MM.1S (cell line): ENCODE data around the gene DENND1A.

Experiments used
- DNase-seq: peaks from one replicate; pipeline ENCODE4 v3.0.0-alpha.2; 2015
- H2AFZ ChIP-seq: fragments of 300-600 bp; sonication (generic); 2 replicates; pipeline ENCODE4 v1.6.0; 2016; ENCODE audit warnings: antibody characterized with exemption, low read length
- H3F3A ChIP-seq: fragments of 300-600 bp; sonication (generic); 2 replicates; pipeline ENCODE4 v1.6.1; 2016; ENCODE audit warnings: mild to moderate bottlenecking, antibody characterized with exemption, low read length, moderate library complexity, mixed read lengths; ENCODE audit not compliant: insufficient read depth
- H3K27ac ChIP-seq: fragments of 300-600 bp; sonication (generic); 2 replicates; pipeline ENCODE4 v1.5.1; 2016; ENCODE audit warnings: mild to moderate bottlenecking, low read length
- H3K27me3 ChIP-seq: fragments of 300-600 bp; sonication (generic); replicated peaks from 2 replicates; pipeline ENCODE4 v1.6.0; 2016; ENCODE audit warnings: low read length; ENCODE audit not compliant: insufficient read depth
- H3K36me3 ChIP-seq: fragments of 300-600 bp; sonication (generic); replicated peaks from 2 replicates; pipeline ENCODE4 v1.6.1; 2016; ENCODE audit warnings: mild to moderate bottlenecking, low read length, mixed read lengths; ENCODE audit not compliant: insufficient read depth
- H3K4me1 ChIP-seq: fragments of 300-600 bp; sonication (generic); 2 replicates; pipeline ENCODE4 v1.6.1; 2016; ENCODE audit warnings: low read length, mixed read lengths
- H3K4me2 ChIP-seq: fragments of 300-600 bp; sonication (generic); 2 replicates; pipeline ENCODE4 v1.6.0; 2016; ENCODE audit warnings: low read depth, low read length
- H3K4me3 ChIP-seq: fragments of 300-600 bp; sonication (generic); 2 replicates; pipeline ENCODE4 v1.5.1; 2016; ENCODE audit warnings: low read length, mixed read lengths
- H3K79me2 ChIP-seq: fragments of 300-600 bp; sonication (generic); 2 replicates; pipeline ENCODE4 v1.6.1; 2016; ENCODE audit warnings: mixed run types, low read length, mixed read lengths
- H3K9ac ChIP-seq: fragments of 300-600 bp; sonication (generic); 2 replicates; pipeline ENCODE4 v1.6.1; 2016; ENCODE audit warnings: low read length, mixed read lengths
- H3K9me2 ChIP-seq: fragments of 300-600 bp; sonication (generic); replicated peaks from 2 replicates; pipeline ENCODE4 v1.6.1; 2016; ENCODE audit warnings: mild to moderate bottlenecking, low read length, mixed read lengths; ENCODE audit not compliant: insufficient read depth
- H3K9me3 ChIP-seq: fragments of 300-600 bp; sonication (generic); replicated peaks from 2 replicates; pipeline ENCODE4 v1.6.1; 2016; ENCODE audit warnings: mild to moderate bottlenecking, low read length, mixed read lengths; ENCODE audit not compliant: insufficient read depth
- H4K20me1 ChIP-seq: fragments of 300-600 bp; sonication (generic); 2 replicates; pipeline ENCODE4 v1.6.1; 2016; ENCODE audit warnings: mild to moderate bottlenecking, low read length, moderate library complexity, mixed read lengths; ENCODE audit not compliant: insufficient read depth
- CTCF ChIP-seq: fragments of 300-600 bp; sonication (generic); IDR thresholded peaks from 2 replicates; pipeline ENCODE4 v1.5.1; 2016; ENCODE audit warnings: antibody characterized with exemption, low read length, mixed read lengths
- EZH2 ChIP-seq: fragments of 300-600 bp; sonication (generic); optimal IDR thresholded peaks from 2 replicates; pipeline ENCODE3; 2017; ENCODE audit warnings: low read depth, mild to moderate bottlenecking, antibody characterized with exemption, low read length, mixed read lengths
- EZH2phosphoT487 ChIP-seq: fragments of 300-600 bp; sonication (generic); IDR thresholded peaks from 2 replicates; pipeline ENCODE4 v1.6.1; 2018; ENCODE audit warnings: antibody characterized with exemption, low read length

DENND1A gene

GRCh38 chr9:123807251-123807650 is 122.7 kb downstream of the DENND1A start:
- Histone ChIP-seq H3F3A (no peaks in the 10 kb centered on the region), H3K36me3 (no peaks in the 10 kb centered on the region), H3K27me3 (no peaks in the 10 kb centered on the region), H4K20me1 (no peaks in the 10 kb centered on the region), H3K9me3 (no peaks in the 10 kb centered on the region), H3K9ac (no peak overlapping the region), H3K4me3 (no peak overlapping the region), H3K4me1 (no peaks in the 10 kb centered on the region), H3K9me2 (no peaks in the 10 kb centered on the region), H2AFZ (no peak overlapping the region), H3K4me2 (no peak overlapping the region), H3K27ac (no peak overlapping the region), H3K79me2 (no peaks in the 10 kb centered on the region)
- DNase-seq = no peak
- TF ChIP-seq CTCF (no peak), EZH2phosphoT487 (no peak), EZH2 (no peak)

- DNase-seq = no peak
- TF ChIP-seq EZH2 (no peak), EZH2phosphoT487 (no peak), CTCF (no peak)
- no peak overlapping the region for H3K27ac ChIP-seq
- H3F3A ChIP-seq = no peaks in the 10 kb centered on the region
- no peaks in the 10 kb centered on the region for H4K20me1 ChIP-seq
- H3K4me2 ChIP-seq = no peak overlapping the region
- H3K27me3 ChIP-seq = no peaks in the 10 kb centered on the region
- H2AFZ ChIP-seq = no peak overlapping the region
- no peaks in the 10 kb centered on the region for H3K9me3 ChIP-seq
- no peak overlapping the region for H3K4me3 ChIP-seq
- H3K79me2 ChIP-seq = no peaks in the 10 kb centered on the region
- H3K9ac ChIP-seq = no peak overlapping the region
- no peaks in the 10 kb centered on the region for H3K36me3 ChIP-seq
- H3K9me2 ChIP-seq = no peaks in the 10 kb centered on the region
- H3K4me1 ChIP-seq = no peaks in the 10 kb centered on the region
These were observed 123.1 kb downstream of the DENND1A start for GRCh38 chr9:123806829-123807228.

- TF ChIP-seq EZH2 (no peak), CTCF (no peak), EZH2phosphoT487 (no peak)
- Histone ChIP-seq H3K4me1 (no peaks in the 10 kb centered on the region), H3K27ac (no peak overlapping the region), H4K20me1 (no peaks in the 10 kb centered on the region), H3F3A (no peaks in the 10 kb centered on the region), H3K36me3 (no peaks in the 10 kb centered on the region), H3K79me2 (no peaks in the 10 kb centered on the region), H3K9me3 (no peaks in the 10 kb centered on the region), H3K9me2 (no peaks in the 10 kb centered on the region), H3K4me2 (no peak overlapping the region), H3K9ac (no peak overlapping the region), H2AFZ (no peak overlapping the region), H3K27me3 (no peaks in the 10 kb centered on the region), H3K4me3 (no peak overlapping the region)
- DNase-seq = no peak
These were observed 131.7 kb downstream of the DENND1A start for GRCh38 chr9:123798195-123798594.
